ENCODE data around the gene SDK1. TPM values are rescaled to one million over a fixed set of nuclear protein-coding genes. Genes with fewer than 3 reads are reported as not detected.

SDK1 gene
- total and polyA plus RNA-seq, 4 donors, result 0.12 to 0.47 (median 0.36) TPM

- H3K9me3 ChIP-seq (ENCODE audit: control insufficient read depth in 4 of 4, low read length in 3 of 4), result no peaks in the 10 kb centered on the region
- H3K4me3 ChIP-seq (ENCODE audit: low read depth in 1 of 3, low read length in 3 of 3), result peak overlapping the region in 1 of 3 donors; percentile 76
- no peaks in the 10 kb centered on the region for H3K36me3 ChIP-seq (ENCODE audit: control insufficient read depth in 4 of 4, insufficient read depth in 3 of 4, low read depth in 1 of 4, low read length in 3 of 4)
- no peak overlapping the region for H3K9ac ChIP-seq (ENCODE audit: low read depth in 1 of 2, low read length in 2 of 2)
- no peak overlapping the region for H3K27ac ChIP-seq (ENCODE audit: low read depth in 1 of 2, low read length in 2 of 2)
- no peak for DNase-seq (ENCODE audit: low spot score)
- H3K27me3 ChIP-seq (ENCODE audit: control insufficient read depth in 4 of 4, insufficient read depth in 4 of 4, low read length in 3 of 4), result peaks cover 0 to 4% (median 0%) of the 10 kb centered on the region in 4 donors
- WGBS, result 5% methylated on average over 20 of the region's 20 CpGs
- no peak for TF ChIP-seq RAD21 (IDR thresholded peaks at IDR 0.05)
- TF ChIP-seq MAX (IDR thresholded peaks at IDR 0.05), result no peak
- TF ChIP-seq HNF4A (conservative IDR thresholded peaks at IDR 0.05), result no peak
- no peak for TF ChIP-seq ZBTB33 (IDR thresholded peaks at IDR 0.05)
- no peak for TF ChIP-seq TAF1 (conservative IDR thresholded peaks at IDR 0.05)
- no peak for TF ChIP-seq YY1 (IDR thresholded peaks at IDR 0.05)
- TF ChIP-seq FOXA1 (IDR thresholded peaks at IDR 0.05), result no peak
- TF ChIP-seq CTCF (IDR thresholded peaks at IDR 0.05; ENCODE audit: low read depth, low read length, missing input control), result no peak
- TF ChIP-seq HNF4G (IDR thresholded peaks at IDR 0.05), result no peak
- no peak for TF ChIP-seq REST (IDR thresholded peaks at IDR 0.05)
- no peak for TF ChIP-seq GABPA (IDR thresholded peaks at IDR 0.05 in 1 of 2, conservative IDR thresholded peaks at IDR 0.05 in 1 of 2)
- no peak for TF ChIP-seq RXRA (IDR thresholded peaks at IDR 0.05)
- no peak for TF ChIP-seq EGR1 (IDR thresholded peaks at IDR 0.05; ENCODE audit: low read depth in 2 of 2)
- no peak for TF ChIP-seq NR2F2 (IDR thresholded peaks at IDR 0.05)
- TF ChIP-seq ATF3 (IDR thresholded peaks at IDR 0.05), result no peak
- no peak for TF ChIP-seq JUND (IDR thresholded peaks at IDR 0.05)
- TF ChIP-seq SP1 (IDR thresholded peaks at IDR 0.05), result no peak
- TF ChIP-seq FOXA2 (IDR thresholded peaks at IDR 0.05), result no peak
- peaks cover 8 to 15% (median 11%) of the 10 kb centered on the region in 4 donors for H3K4me1 ChIP-seq (ENCODE audit: control insufficient read depth in 4 of 4, insufficient read depth in 4 of 4, low read length in 3 of 4)
Measured at GRCh38 chr7:3300221-3300650, 816 bp upstream of the SDK1 start.

Measured in liver (tissue), 9 donors.